Tibial nerve (tissue), 4 donors: ENCODE data around the gene SPTSSA.

Experiments used
- EP300 ChIP-seq, 2 donors: sonication (generic); formaldehyde crosslinking; IDR thresholded peaks; one replicate each; pipeline ENCODE4 v1.6.1; 2017; ENCODE audit warnings: antibody characterized with exemption in 2 of 2, mild to moderate bottlenecking in 1 of 2
- TF ChIP-seq, protein P1 (sequence below), 5 experiments: fragments of 200-600 bp in 3 of 5; fragments of 450-650 bp in 2 of 5; sonication (generic) in 3 of 5; IDR thresholded peaks; one replicate each; pipeline ENCODE4 v1.5.1; 2016 to 2019; ENCODE audit warnings: antibody characterized with exemption in 5 of 5, mild to moderate bottlenecking in 3 of 5, moderate library complexity in 2 of 5

DNA sequence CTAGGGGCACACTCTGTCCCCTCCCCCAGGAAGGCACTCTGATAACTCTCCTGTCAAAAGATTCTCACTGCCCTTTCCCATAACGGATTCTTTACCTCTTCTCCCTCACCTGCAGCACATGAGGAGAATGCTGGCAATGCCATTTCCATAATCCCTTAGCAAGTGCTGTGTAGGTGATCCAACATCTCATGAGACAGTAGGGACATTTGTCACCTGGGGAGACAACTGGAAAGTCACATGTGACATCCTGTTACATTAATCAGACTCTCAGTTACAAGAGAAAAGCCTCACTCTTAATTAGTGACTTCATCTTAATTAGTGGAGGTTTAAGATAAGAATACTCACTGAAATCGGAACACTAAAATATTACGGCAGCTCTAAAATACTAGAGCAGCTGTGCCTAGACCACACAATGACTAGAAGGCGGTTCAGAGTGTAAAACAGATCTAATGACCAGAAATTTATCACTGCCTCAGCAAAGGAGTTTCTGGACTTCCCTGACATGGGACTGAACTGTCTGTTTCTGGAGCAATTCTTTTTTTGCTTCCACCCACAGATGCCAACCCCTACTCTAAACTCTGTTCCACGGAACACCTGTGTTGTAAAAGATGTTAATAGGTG is 75.1 kb downstream of the SPTSSA start:
- TF ChIP-seq, protein P1, sequence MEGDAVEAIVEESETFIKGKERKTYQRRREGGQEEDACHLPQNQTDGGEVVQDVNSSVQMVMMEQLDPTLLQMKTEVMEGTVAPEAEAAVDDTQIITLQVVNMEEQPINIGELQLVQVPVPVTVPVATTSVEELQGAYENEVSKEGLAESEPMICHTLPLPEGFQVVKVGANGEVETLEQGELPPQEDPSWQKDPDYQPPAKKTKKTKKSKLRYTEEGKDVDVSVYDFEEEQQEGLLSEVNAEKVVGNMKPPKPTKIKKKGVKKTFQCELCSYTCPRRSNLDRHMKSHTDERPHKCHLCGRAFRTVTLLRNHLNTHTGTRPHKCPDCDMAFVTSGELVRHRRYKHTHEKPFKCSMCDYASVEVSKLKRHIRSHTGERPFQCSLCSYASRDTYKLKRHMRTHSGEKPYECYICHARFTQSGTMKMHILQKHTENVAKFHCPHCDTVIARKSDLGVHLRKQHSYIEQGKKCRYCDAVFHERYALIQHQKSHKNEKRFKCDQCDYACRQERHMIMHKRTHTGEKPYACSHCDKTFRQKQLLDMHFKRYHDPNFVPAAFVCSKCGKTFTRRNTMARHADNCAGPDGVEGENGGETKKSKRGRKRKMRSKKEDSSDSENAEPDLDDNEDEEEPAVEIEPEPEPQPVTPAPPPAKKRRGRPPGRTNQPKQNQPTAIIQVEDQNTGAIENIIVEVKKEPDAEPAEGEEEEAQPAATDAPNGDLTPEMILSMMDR (IDR thresholded peaks at IDR 0.05): no peak
- no peak for TF ChIP-seq EP300 (IDR thresholded peaks at IDR 0.05)
